HG03064 (cell line): Measurements from ENCODE around the gene FAF2.
"Not testable (repeated sequence)": the region's sequence is repeated elsewhere in the genome, so short reads cannot be mapped to it uniquely, and the experiment has no call there.

Experiments used
- ATAC-seq: cut with Tn5 transposase; IDR thresholded peaks from one replicate; pipeline ENCODE4 v1.9.1; 2021; ENCODE audit warnings: low read depth; ENCODE audit not compliant: unreplicated experiment

FAF2 gene

DNA sequence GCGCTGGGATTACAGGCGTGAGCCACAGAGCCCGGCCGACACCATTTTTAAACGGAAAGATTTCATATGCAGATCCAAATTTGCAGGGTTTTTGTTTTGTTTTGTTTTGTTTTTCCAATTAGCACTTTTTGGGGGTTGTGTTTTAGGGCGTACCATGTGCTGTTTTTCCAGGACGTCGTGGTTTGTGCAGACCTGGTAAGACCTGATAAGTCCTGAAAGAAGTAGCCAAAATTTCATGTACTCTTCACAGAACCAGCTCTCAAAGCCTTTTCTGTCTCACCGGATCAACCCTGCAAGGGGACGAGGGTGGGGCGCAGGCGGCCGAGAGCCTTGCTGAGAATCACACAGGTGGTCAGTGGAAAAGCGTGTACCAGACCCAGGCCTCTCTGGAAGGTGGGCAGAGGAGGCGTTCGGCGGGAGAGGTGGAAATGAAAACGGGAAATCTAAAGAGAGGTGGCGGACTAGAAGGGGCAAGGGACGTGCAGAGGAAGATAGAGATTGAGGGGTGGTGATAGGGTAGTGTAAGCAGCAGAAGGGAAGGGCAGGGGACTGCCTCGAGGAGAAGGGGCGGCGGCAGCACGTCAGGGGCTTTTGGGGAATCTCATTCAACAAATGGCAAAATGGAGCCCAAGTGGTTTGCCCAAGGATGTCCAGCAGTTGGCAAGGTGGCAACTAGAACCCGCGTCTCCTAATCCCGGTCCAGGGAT is 1.1 kb upstream of the FAF2 start:
- ATAC-seq: no peak

DNA sequence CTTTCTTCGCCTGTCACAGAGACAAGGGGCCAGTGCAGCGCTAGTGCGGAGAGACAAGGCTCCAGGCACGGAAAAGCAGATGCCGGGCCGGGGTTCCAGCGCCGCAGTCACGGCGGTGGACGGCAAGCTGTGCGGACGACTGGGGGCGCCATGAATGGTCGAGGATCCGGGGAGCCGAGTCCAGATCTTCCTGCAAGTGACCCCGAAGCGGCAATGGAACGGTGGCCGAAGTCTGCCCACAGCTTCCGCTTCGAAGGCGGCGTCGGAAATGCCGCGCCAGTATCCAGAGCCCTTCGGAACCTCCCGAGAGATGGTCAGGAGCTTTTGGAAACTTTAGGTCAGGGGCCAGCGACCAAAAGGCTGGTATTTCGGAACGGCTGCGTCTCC is 601 bp upstream of the FAF2 start:
- ATAC-seq: peak; percentile 34

DNA sequence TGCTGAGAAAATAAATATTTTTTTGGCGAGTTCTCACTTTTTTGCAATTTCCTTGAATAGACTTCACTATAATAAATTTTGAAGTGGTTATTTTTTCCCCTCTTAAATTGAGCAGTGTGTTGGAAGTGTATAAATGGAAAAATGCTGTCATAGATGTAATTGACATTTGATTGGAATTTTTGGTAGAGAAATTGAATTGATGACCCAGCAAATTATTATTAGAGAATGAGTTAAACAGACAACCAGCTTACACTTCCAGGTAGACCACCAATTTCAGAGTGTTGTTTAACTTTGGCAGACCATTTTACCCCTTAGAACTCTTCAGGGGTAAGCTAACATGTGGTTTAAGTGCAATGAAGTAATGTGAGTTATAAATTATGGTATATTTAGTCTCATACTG is 1.9 kb downstream of the FAF2 start:
- ATAC-seq: no peak

DNA sequence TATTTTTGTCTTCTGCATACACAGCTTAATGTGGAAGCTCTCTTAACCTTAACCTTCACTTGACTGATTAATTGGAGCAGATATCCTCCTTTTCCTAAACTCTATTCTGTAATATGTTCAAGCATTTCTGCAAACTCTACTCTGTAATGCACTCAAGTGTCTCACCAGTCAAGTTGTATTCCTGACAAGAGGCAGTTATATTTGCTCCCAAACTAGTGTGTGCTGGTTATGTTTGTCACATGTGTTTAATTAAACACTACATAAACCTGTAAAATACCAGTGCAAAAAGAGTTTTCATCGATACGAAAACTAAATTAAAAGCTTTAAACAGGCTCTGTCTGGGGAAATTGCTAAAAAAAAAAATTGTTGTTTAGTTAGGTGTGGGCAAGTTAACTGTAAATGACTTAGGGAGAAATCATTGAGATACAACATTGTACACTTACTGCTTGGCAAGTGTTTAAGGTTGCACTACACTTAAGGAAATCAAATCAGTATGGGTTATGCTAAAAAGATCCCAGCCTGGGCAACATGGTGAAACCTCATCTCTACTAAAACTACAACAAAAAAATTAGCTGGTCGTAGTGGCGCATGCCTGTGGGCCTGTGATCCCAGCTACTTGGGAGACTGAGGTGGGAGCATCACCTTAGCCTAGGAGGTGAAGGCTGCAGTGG is 6.7 kb downstream of the FAF2 start:
- no peak for ATAC-seq

DNA sequence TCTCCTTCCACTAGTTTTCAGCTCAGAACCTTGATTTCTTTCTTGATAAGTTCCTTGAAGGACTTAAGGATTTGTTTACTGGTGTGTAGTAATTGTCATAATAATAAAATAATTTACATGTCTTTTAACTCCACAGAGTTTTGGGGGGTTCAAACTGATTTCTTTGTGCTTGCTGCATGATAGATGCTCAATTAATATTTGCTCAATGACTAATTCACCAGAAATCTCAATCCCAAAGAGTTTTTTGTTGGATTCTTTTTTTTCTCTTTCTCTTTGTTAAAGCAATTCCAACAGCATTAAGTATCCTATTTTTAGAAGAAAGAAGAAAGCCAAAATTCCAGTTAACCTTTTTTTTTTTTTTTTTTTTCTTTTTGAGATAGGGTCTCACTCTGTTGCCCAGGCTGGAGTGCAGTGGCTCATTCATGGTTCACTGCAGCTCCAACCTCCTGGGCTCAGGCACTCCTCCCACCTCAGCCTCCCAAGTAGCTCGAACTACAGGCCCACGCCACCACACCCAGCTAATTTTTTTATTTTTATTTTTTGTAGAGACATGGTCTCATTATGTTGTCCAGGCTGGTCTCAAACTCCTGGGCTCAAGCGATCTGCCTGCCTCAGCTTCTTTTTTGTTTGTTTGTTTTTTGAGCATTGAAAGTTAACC is 10.8 kb downstream of the FAF2 start:
- ATAC-seq: no peak

DNA sequence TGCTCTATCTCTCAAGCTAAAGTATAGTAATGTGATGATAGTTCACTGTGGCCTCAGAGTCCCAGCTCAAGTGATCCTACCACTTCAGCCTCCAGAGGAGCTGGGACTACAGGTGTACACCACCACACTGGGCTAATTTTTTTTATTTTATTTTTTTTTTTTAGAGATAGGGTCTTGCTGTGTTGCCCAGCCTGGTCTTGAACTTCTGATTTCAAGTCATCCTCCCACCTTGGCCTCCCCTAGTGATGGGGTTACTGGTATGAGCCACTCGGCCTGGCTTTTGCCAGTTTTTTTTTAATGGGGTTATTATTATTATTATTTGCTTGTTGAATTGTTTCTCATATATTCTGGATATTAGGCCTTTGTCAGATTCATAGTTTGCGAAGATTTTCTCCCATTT is 13.2 kb downstream of the FAF2 start:
- ATAC-seq: no peak

DNA sequence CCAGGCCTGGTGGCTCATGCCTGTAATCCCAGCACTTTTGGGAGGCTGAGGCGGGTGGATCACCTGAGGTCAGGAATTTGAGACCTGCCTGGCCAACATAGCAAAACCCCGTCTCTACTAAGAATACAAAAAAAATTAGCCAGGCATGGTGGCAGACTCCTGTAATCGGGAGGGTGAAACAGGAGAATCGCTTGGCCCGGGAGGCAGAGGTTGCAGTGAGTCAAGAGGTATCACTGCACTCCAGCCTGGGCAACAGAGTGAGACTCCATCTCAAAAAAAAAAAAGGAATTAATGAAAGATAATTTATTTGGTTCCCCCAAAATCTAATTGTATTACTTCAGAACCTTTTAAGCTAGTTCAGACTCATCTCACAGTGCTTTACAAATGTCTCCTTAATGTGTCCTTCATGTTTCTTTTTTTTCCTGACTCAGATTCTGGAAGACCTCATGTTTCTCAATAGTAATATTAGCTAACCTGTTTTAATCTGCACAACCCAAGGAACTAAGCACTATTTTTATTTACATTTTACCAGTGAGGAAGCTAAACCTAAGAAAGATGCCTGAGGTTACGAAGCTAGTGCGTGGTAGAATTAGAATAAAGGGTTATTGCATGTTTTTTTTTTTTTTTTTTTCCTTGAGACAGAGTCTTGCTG is 15.1 kb downstream of the FAF2 start:
- no peak for ATAC-seq

DNA sequence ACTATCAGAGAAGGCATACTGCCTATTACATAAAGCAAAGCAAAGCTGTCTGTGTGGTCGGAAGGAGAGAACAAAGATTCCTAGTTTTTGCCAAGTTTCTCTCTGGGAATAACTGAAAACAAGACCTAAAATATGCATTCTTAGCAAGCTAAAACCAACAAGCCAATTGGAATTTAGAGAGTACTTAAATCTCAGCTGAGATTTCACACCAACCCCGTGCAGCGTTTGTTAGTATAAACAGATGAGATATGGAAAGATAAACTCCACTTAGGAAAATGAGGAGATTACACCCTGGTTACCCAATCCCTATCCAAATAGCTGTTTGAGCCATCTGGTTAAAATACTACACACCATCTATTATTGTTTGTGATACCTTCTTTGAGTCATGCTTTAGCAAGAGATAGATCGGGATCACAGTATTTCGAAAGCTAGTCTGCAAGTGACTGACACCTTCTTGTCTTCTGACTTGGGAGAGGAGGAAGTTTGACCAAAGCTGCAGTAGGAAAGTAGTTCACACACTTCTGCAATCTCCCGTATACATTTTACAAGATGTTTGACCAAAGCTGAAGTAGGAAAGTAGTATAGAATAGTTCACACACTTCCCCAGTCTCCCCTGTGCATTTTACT is 18.2 kb downstream of the FAF2 start:
- ATAC-seq: no peak

DNA sequence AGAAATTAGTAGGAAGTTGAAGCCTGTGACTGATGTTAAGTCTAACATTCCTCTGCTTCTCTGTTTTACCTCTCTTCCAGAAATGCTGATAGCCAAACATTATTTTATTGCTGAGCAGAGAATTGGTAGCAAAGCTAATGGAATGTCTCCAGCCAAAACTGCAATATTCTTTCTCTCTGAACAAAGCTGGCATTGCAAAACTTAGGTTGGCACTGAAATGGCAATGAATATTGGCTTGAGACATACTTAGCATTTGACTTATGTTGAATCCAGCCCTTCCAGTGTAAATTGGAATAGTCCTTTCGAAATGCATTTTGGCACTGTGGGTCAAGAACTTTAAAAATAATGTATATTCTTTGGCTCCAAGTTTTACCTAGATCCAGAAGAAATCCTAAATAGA is 21.1 kb downstream of the FAF2 start:
- no peak for ATAC-seq

DNA sequence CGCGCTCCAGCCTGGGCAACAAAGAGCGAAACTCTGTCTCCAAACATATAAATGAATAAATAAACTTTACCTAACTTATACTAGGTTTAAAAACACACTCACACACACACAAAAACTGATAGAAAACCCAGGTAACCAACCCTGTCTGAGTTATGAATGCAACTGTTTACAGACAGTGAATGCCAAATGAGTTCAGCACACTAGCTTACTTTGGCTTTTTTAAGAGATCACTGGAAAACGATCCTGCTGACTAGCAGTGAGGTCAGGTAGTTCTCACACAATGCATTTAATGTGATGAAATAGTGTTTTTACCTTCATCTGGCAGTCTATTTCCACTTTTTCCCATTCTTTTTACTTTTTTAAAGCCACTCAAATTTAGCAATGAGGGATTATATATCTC is 22.4 kb downstream of the FAF2 start:
- no peak for ATAC-seq

DNA sequence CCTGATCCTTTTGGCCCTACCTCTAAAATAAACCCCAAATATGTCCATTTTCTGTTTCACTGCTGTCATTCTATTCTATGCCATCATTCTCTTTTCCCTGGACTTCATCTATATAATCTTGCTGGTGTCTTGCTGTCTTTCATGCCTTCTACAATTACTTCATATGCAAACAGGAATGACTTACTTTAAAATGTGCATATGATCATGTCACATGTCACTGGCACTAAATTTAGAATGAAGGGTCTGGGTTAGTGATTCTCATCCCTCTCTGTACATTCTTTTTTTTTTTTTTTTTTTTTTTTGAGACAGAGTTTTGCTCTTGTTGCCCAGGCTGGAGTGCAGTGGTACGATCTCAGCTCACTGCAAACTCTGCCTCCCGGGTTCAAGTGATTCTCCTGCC is 22.9 kb downstream of the FAF2 start:
- no peak for ATAC-seq

DNA sequence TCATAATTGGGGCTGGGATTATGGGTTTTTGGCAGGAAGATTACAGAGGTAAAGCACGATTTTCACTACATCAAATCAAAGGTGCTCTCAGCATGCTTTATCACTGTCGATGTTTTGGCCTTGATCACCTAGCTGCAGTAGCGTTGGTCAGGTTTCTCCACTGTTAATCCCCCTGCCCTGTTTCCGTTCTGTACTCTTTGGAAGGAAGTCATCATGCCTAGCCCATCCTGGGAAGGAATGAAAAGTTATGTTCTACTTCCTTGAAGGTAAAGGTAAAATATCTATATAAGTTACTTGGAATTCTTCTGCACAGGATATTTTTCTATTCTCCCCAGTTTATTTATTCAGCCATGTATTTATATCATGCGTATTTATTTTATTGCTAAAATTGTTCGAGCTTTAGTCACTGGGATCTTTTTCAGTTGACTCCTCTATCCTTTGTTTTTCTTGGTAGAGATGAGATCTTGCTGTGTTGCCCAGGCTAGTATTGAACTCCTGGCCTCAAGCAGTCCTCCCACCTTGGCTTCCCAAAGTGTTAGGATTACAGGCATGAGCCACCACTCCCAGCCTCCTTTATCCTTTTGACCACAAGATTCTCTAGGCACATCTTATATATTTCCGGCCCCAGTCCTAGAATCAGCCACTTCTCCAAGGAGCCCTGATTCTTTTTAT is 25.3 kb downstream of the FAF2 start:
- no peak for ATAC-seq

DNA sequence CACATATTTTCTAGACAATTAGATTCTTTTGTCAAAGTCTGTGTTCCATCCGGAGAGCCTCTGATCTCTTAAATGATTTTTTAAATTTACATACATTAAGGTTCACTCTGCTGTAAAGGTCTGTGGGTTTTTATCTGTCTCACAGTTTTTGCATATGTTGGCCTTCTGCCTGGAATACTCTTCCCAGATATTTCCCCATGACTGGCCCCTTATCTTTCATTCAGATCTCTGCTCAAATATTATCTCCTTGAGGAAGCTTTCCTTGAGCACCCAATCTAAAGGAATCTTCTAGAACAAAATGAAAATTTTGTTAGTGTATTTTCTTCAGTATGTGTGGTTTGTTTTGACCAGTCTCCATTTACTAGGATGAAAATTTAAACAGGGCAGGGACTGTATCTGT is 26.3 kb downstream of the FAF2 start:
- ATAC-seq: no peak

DNA sequence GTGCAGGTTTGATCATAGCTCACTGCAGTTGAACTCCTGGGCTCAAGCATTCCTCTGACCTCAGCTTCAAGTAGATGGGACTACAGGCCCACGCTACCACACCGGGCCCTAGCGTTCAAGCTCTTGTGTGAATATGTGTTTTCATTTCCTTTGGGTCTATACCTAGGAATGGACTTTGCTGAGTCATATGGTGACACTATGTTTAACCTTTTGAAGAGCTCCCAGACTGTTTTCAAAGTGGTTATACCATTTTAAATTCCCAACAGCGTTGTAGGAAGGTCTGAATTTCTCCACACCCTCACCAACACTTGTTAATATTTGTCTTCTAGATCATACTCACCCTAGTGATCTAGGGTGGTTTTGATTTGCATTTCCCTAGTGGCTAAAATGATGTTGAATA is 33.5 kb downstream of the FAF2 start:
- no peak for ATAC-seq

DNA sequence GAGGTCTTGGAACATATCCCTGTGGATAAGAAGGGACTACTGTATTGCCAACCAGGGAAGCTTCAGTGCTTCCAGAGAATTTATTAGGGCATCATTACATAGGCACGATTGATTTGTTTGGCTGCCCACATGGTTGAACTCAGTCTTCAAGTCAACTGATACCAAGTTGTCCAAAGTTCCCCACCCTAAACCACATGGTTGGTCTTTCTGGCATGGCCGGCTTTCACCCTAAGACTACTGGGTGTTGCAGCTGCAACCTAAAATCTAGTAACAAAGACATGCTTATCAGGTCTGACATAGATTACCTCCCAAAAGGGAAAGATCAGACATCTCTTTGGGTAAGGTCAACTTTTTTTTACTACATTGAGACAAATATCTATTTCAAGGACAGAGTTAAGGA is 37.0 kb downstream of the FAF2 start:
- ATAC-seq: no peak

DNA sequence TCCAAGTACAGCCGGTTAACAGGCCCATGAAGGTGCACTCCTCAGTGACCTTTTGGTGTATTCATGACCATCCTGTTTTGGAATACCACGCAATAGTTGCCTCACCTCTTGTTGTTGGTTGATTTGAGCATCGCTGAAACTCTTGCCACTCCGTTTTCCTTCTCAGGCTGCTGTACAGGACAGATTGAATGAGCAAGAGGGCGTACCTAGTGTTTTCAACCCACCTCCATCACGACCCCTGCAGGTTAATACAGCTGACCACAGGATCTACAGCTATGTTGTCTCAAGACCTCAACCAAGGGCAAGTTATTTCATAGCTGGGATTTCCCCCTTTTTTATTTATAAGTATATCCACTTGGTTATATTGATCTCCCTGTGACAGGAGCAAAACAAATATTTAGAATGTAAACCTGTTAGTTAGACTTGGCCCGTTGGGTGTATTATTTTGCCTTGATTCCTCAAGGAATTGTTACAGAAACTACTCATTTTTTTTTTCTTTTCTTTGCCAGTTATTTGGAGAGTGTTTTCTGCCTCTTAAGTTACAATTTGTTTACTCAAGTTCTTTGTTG is 38.1 kb downstream of the FAF2 start:
- no peak for ATAC-seq

DNA sequence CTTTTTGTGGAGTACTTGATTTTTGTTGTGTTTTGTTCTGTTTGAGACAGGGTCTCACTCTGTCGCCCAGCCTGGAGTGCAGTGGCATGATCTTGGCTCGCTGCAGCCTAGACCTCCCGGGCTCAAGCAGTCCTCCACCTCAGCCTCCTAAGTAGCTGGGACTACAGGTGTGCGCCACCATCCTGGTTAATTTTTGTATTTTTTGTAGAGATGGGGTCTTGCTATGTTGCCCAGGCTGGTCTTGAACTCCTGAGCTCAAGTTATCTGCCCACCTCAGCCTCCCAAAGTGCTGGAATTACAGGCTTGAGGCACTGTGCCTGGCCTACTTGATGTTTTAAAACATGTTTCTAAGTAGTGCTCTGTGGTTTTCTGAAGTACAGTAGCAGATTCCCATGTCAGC is 39.0 kb downstream of the FAF2 start:
- not testable (repeated sequence) for ATAC-seq

DNA sequence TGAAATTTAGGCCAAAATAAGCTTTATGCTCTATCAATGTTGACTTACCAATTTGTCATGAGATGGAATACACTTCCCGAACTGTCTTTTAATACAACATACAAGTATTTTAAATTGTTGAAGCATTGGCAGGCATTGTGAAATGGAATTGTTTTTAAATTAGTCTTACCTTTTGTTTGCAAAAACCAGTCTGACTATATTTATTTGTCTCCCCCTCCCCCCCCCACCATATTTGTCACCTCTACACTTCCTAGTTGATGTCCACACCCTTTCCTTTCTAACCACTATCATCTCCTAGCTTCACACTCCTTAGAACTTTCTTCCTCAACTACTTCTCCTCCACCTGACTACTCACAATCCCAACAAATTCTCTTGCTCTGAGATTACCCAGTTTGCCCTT is 40.9 kb downstream of the FAF2 start:
- no peak for ATAC-seq

DNA sequence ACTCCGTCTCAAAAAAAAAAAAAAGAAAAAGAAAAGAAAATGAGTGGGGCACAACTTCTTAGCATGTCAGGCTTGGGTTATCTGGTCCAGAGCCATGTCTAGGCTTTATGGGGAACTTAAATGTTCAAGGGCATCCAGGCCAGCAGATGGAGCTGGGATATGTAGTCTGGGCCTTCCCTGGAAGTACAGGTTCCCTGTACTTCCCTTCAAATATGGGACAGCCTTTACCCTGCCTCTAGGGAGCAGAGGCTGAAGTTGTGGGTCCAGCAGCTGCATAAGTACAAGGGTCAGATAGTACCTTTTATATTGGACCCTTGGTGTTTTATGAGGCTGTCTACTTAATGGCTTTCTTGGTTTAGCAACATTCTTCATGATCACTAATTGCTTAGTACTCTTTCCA is 42.1 kb downstream of the FAF2 start:
- ATAC-seq: no peak

DNA sequence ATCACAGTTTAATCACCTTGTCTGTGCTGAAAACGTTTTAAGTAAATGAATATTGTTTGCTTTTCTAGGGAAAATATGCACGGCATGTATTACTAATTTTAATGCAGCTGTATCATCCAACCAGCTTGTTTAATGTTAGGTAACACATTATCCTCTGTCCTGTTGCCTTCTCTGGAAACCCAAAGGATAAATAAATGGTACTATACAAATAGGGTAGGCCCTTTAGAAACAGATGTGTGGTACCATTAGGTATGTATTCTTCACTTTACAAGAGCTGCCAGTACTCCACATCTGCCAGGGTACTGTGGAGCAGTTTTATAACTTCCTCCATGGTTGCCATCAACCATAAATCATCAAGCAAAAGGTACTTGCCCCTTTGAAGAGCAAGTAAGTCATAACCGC is 42.9 kb downstream of the FAF2 start:
- ATAC-seq: no peak
